Measurements from ENCODE around the gene CUTC.
"Not testable (repeated sequence)": the region's sequence is repeated elsewhere in the genome, so short reads cannot be mapped to it uniquely, and the experiment has no call there.

The CUTC gene

GRCh38 chr10:99740933-99741559 lies 9.0 kb downstream of the CUTC start:
- Histone ChIP-seq H3K27me3 (ENCODE audit: control insufficient read depth in 5 of 5, insufficient read depth in 4 of 5, low read length in 5 of 5) (no peaks in the 10 kb centered on the region), H3K4me3 (ENCODE audit: low read depth in 1 of 5, low read length in 5 of 5) (peak overlapping the region in 1 of 5 donors; percentile 7), H3K9ac (ENCODE audit: low read length in 5 of 5) (no peak overlapping the region), H3K36me3 (ENCODE audit: control insufficient read depth in 5 of 5, insufficient read depth in 5 of 5, low read length in 5 of 5) (peaks cover 46 to 66% (median 54%) of the 10 kb centered on the region in 5 donors), H3K4me1 (ENCODE audit: control insufficient read depth in 5 of 5, insufficient read depth in 5 of 5, low read length in 5 of 5) (peaks cover 0 to 29% (median 13%) of the 10 kb centered on the region in 5 donors), H3K9me3 (ENCODE audit: control insufficient read depth in 5 of 5, low read length in 5 of 5) (peaks cover 2 to 13% (median 10%) of the 10 kb centered on the region in 5 donors), H3K27ac (ENCODE audit: low read depth, low read length) (peak overlapping the region; percentile 73)

DNA sequence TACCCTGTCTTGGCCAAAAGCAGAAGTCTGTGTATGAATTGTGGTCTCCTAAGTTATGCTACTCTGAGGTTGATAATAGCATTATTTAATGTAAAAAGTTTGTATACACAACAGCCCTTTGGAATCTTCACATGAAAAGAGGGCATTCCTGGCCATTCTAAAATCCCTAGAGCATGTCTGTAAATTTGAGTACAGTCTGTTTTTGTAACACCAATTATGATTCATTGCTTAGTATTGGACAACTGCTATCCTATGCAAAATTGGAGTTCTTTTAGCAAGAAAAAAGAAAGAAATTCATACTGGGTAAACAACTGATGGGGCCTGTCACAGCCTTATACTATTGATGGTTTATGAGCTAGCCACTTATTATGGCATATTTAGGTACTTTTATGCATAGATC lies 10.2 kb downstream of the CUTC start:
- Histone ChIP-seq H3K27me3 (ENCODE audit: control insufficient read depth in 5 of 5, insufficient read depth in 4 of 5, low read length in 5 of 5) (no peaks in the 10 kb centered on the region), H3K9me3 (ENCODE audit: control insufficient read depth in 5 of 5, low read length in 5 of 5) (peaks cover 2 to 13% (median 10%) of the 10 kb centered on the region in 5 donors), H3K27ac (ENCODE audit: low read depth, low read length) (peak overlapping the region; percentile 73), H3K4me3 (ENCODE audit: low read depth in 1 of 5, low read length in 5 of 5) (no peak overlapping the region), H3K36me3 (ENCODE audit: control insufficient read depth in 5 of 5, insufficient read depth in 5 of 5, low read length in 5 of 5) (peaks cover 49 to 67% (median 59%) of the 10 kb centered on the region in 5 donors), H3K9ac (ENCODE audit: low read length in 5 of 5) (no peak overlapping the region), H3K4me1 (ENCODE audit: control insufficient read depth in 5 of 5, insufficient read depth in 5 of 5, low read length in 5 of 5) (peaks cover 0 to 26% (median 13%) of the 10 kb centered on the region in 5 donors)

GRCh38 chr10:99742701-99743100 lies 10.7 kb downstream of the CUTC start:
- Histone ChIP-seq H3K9me3 (ENCODE audit: control insufficient read depth in 5 of 5, low read length in 5 of 5) (peaks cover 2 to 13% (median 10%) of the 10 kb centered on the region in 5 donors), H3K27me3 (ENCODE audit: control insufficient read depth in 5 of 5, insufficient read depth in 4 of 5, low read length in 5 of 5) (no peaks in the 10 kb centered on the region), H3K27ac (ENCODE audit: low read depth, low read length) (peak overlapping the region; percentile 73), H3K36me3 (ENCODE audit: control insufficient read depth in 5 of 5, insufficient read depth in 5 of 5, low read length in 5 of 5) (peaks cover 54 to 67% (median 59%) of the 10 kb centered on the region in 5 donors), H3K4me3 (ENCODE audit: low read depth in 1 of 5, low read length in 5 of 5) (no peak overlapping the region), H3K4me1 (ENCODE audit: control insufficient read depth in 5 of 5, insufficient read depth in 5 of 5, low read length in 5 of 5) (peaks cover 0 to 26% (median 13%) of the 10 kb centered on the region in 5 donors), H3K9ac (ENCODE audit: low read length in 5 of 5) (no peak overlapping the region)

GRCh38 chr10:99743841-99744240 lies 11.8 kb downstream of the CUTC start:
- Histone ChIP-seq H3K27ac (ENCODE audit: low read depth, low read length) (no peak overlapping the region), H3K36me3 (ENCODE audit: control insufficient read depth in 5 of 5, insufficient read depth in 5 of 5, low read length in 5 of 5) (peaks cover 65 to 78% (median 66%) of the 10 kb centered on the region in 5 donors), H3K9ac (ENCODE audit: low read length in 5 of 5) (no peak overlapping the region), H3K9me3 (ENCODE audit: control insufficient read depth in 5 of 5, low read length in 5 of 5) (peaks cover 2 to 13% (median 10%) of the 10 kb centered on the region in 5 donors), H3K4me1 (ENCODE audit: control insufficient read depth in 5 of 5, insufficient read depth in 5 of 5, low read length in 5 of 5) (peaks cover 0 to 23% (median 13%) of the 10 kb centered on the region in 5 donors), H3K4me3 (ENCODE audit: low read depth in 1 of 5, low read length in 5 of 5) (no peak overlapping the region), H3K27me3 (ENCODE audit: control insufficient read depth in 5 of 5, insufficient read depth in 4 of 5, low read length in 5 of 5) (no peaks in the 10 kb centered on the region)

DNA sequence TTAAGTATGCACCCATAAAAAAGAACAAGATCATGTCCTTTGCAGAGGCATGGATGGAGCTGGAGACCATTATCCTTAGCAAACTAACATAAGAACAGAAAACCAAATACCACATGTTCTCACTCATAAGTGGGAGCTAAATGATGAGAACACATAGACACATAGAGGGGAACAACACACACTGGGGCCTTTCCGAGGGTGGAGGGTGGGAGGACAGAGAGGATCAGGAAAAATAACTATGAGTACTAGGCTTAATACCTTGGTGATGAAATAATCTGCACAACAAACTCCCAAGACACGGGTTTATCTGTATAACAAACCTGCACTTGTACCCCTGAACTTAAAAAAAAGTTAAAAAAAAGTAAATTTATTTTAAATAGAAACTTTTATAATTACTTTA lies 14.1 kb downstream of the CUTC start:
- H3K4me3 ChIP-seq (ENCODE audit: low read depth in 1 of 5, low read length in 5 of 5); H3K9ac ChIP-seq (ENCODE audit: low read length in 5 of 5); H3K27me3 ChIP-seq (ENCODE audit: control insufficient read depth in 5 of 5, insufficient read depth in 4 of 5, low read length in 5 of 5); H3K27ac ChIP-seq (ENCODE audit: low read depth, low read length); H3K9me3 ChIP-seq (ENCODE audit: control insufficient read depth in 5 of 5, low read length in 5 of 5): not testable (repeated sequence)
- Histone ChIP-seq H3K4me1 (ENCODE audit: control insufficient read depth in 5 of 5, insufficient read depth in 5 of 5, low read length in 5 of 5) (peaks cover 0 to 22% (median 12%) of the 10 kb centered on the region in 5 donors), H3K36me3 (ENCODE audit: control insufficient read depth in 5 of 5, insufficient read depth in 5 of 5, low read length in 5 of 5) (peaks cover 57 to 85% (median 69%) of the 10 kb centered on the region in 5 donors)

GRCh38 chr10:99748823-99749451 lies 16.9 kb downstream of the CUTC start:
- Histone ChIP-seq H3K4me1 (ENCODE audit: control insufficient read depth in 5 of 5, insufficient read depth in 5 of 5, low read length in 5 of 5) (no peaks in the 10 kb centered on the region), H3K27ac (ENCODE audit: low read depth, low read length) (no peak overlapping the region), H3K4me3 (ENCODE audit: low read depth in 1 of 5, low read length in 5 of 5) (no peak overlapping the region), H3K9me3 (ENCODE audit: control insufficient read depth in 5 of 5, low read length in 5 of 5) (no peaks in the 10 kb centered on the region), H3K9ac (ENCODE audit: low read length in 5 of 5) (no peak overlapping the region), H3K36me3 (ENCODE audit: control insufficient read depth in 5 of 5, insufficient read depth in 5 of 5, low read length in 5 of 5) (peaks cover 50 to 90% (median 74%) of the 10 kb centered on the region in 5 donors), H3K27me3 (ENCODE audit: control insufficient read depth in 5 of 5, insufficient read depth in 4 of 5, low read length in 5 of 5) (no peaks in the 10 kb centered on the region)

- no peak overlapping the region for H3K4me3 ChIP-seq (ENCODE audit: low read depth in 1 of 5, low read length in 5 of 5)
- no peaks in the 10 kb centered on the region for H3K9me3 ChIP-seq (ENCODE audit: control insufficient read depth in 5 of 5, low read length in 5 of 5)
- H3K4me1 ChIP-seq (ENCODE audit: control insufficient read depth in 5 of 5, insufficient read depth in 5 of 5, low read length in 5 of 5) = no peaks in the 10 kb centered on the region
- no peaks in the 10 kb centered on the region for H3K27me3 ChIP-seq (ENCODE audit: control insufficient read depth in 5 of 5, insufficient read depth in 4 of 5, low read length in 5 of 5)
- no peak overlapping the region for H3K27ac ChIP-seq (ENCODE audit: low read depth, low read length)
- H3K36me3 ChIP-seq (ENCODE audit: control insufficient read depth in 5 of 5, insufficient read depth in 5 of 5, low read length in 5 of 5) = peaks cover 49 to 90% (median 79%) of the 10 kb centered on the region in 5 donors
- H3K9ac ChIP-seq (ENCODE audit: low read length in 5 of 5) = peak overlapping the region in 1 of 5 donors; percentile 4
These were observed 18.6 kb downstream of the CUTC start for GRCh38 chr10:99750641-99751040.

DNA sequence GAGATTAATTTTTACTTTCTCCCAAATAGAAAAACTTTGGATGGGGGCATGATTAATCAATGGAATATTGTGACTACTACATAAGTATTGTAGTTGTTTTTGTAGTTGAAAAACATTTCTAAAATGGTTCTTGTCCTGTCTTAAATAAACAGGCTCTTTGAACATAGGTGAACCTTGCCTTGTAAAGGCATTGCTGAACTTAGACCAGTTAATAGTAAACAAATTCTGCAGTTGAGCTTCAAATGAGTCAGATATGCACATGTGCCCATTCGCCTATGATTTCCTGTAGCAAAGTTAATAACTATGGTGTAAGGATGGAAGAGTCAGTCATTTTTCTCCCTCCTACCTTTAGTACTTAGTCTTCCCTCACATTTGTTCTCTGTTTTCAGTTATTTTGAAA lies 22.6 kb downstream of the CUTC start:
- Histone ChIP-seq H3K36me3 (ENCODE audit: control insufficient read depth in 5 of 5, insufficient read depth in 5 of 5, low read length in 5 of 5) (peaks cover 43 to 87% (median 79%) of the 10 kb centered on the region in 5 donors), H3K27ac (ENCODE audit: low read depth, low read length) (no peak overlapping the region), H3K9ac (ENCODE audit: low read length in 5 of 5) (no peak overlapping the region), H3K4me1 (ENCODE audit: control insufficient read depth in 5 of 5, insufficient read depth in 5 of 5, low read length in 5 of 5) (peaks cover 0 to 6% (median 3%) of the 10 kb centered on the region in 5 donors), H3K4me3 (ENCODE audit: low read depth in 1 of 5, low read length in 5 of 5) (no peak overlapping the region), H3K27me3 (ENCODE audit: control insufficient read depth in 5 of 5, insufficient read depth in 4 of 5, low read length in 5 of 5) (no peaks in the 10 kb centered on the region), H3K9me3 (ENCODE audit: control insufficient read depth in 5 of 5, low read length in 5 of 5) (no peaks in the 10 kb centered on the region)

DNA sequence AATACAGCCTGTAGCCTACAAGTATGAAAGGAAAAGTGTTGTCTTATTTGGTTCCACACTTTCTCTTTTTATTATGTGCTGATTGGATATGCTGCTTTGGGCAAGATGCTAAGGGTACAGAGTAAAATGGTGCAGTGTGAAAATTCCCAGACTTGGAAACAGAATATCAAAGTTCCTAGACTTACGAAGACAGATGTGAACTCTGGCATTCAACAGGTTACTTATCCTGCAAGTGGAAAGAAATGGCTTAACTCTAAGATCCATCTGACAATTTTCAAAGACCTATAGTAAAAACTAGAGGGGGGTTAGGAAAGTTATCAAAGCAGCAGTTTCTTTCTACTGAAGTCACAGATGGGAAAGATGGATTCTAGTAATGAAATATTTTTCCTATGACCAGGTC lies 24.1 kb downstream of the CUTC start:
- H3K9me3 ChIP-seq (ENCODE audit: control insufficient read depth in 5 of 5, low read length in 5 of 5) = no peaks in the 10 kb centered on the region
- H3K9ac ChIP-seq (ENCODE audit: low read length in 5 of 5) = no peak overlapping the region
- peaks cover 55 to 91% (median 81%) of the 10 kb centered on the region in 5 donors for H3K36me3 ChIP-seq (ENCODE audit: control insufficient read depth in 5 of 5, insufficient read depth in 5 of 5, low read length in 5 of 5)
- H3K27me3 ChIP-seq (ENCODE audit: control insufficient read depth in 5 of 5, insufficient read depth in 4 of 5, low read length in 5 of 5) = no peaks in the 10 kb centered on the region
- H3K27ac ChIP-seq (ENCODE audit: low read depth, low read length) = no peak overlapping the region
- H3K4me3 ChIP-seq (ENCODE audit: low read depth in 1 of 5, low read length in 5 of 5) = no peak overlapping the region
- H3K4me1 ChIP-seq (ENCODE audit: control insufficient read depth in 5 of 5, insufficient read depth in 5 of 5, low read length in 5 of 5) = peaks cover 0 to 6% (median 3%) of the 10 kb centered on the region in 5 donors

DNA sequence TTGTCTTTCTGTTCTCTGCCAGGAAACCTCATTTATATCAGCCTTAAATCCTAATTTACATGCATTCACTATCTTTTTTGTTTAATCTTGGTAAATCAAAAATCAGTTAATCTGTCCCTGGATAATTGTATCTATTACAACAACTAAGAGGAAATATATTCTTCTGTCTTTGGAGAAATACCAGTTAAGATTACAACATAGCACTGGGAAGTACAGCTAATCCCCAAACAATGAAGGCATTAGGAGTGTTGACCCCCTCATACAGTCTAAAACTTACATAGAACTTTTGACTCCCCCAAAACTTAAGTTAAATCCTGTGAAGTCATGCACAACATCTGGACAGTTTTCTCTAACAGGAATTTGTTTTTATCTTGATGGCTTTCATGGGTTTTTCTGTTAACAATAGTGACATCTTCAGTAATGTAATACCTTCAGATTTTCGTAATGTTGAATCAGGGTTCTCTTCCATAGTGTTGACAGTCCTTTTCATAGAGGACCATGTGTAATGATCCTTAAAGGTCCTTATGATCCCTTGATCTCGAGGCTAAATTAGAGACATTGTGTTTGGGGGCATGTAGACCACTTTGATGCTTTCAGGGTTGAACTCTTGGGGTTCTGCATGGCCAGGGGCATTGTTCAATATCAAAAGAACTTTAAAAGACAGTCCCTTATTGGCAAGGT lies 26.3 kb downstream of the CUTC start:
- no peak overlapping the region for H3K27ac ChIP-seq (ENCODE audit: low read depth, low read length)
- H3K9me3 ChIP-seq (ENCODE audit: control insufficient read depth in 5 of 5, low read length in 5 of 5) = no peaks in the 10 kb centered on the region
- H3K4me3 ChIP-seq (ENCODE audit: low read depth in 1 of 5, low read length in 5 of 5) = no peak overlapping the region
- no peak overlapping the region for H3K9ac ChIP-seq (ENCODE audit: low read length in 5 of 5)
- no peaks in the 10 kb centered on the region for H3K27me3 ChIP-seq (ENCODE audit: control insufficient read depth in 5 of 5, insufficient read depth in 4 of 5, low read length in 5 of 5)
- H3K36me3 ChIP-seq (ENCODE audit: control insufficient read depth in 5 of 5, insufficient read depth in 5 of 5, low read length in 5 of 5) = peaks cover 48 to 69% (median 62%) of the 10 kb centered on the region in 5 donors
- peaks cover 0 to 6% (median 3%) of the 10 kb centered on the region in 5 donors for H3K4me1 ChIP-seq (ENCODE audit: control insufficient read depth in 5 of 5, insufficient read depth in 5 of 5, low read length in 5 of 5)

Measured in subcutaneous abdominal adipose tissue (tissue), 5 donors.